ENCODE measurements around the gene EEFSEC. TPM values are rescaled to one million over a fixed set of nuclear protein-coding genes. Genes with fewer than 3 reads are reported as not detected.

The EEFSEC gene
- total RNA-seq, 2 experiments from 2014 or later = 17.7 to 25.3 TPM

- Histone ChIP-seq H3K4me2 (ENCODE audit: low read length) (no peak overlapping the region), H3K27ac (ENCODE audit: low read depth, low read length, poor library complexity, severe bottlenecking) (no peak overlapping the region), H4K20me1 (ENCODE audit: insufficient read depth, low read length) (no peaks in the 10 kb centered on the region), H3K36me3 (ENCODE audit: insufficient read depth, low read length) (no peaks in the 10 kb centered on the region), H2AFZ (ENCODE audit: low read length) (no peak overlapping the region), H3K9me2 (ENCODE audit: insufficient read depth, low read length) (no peaks in the 10 kb centered on the region), H3K4me1 (ENCODE audit: insufficient read depth, low read length, poor library complexity, severe bottlenecking) (peaks cover 8% of the 10 kb centered on the region), H3K9me3 (ENCODE audit: low read length) (no peaks in the 10 kb centered on the region), H3K79me2 (ENCODE audit: insufficient read depth, low read depth, low read length) (no peaks in the 10 kb centered on the region), H3K4me3 (ENCODE audit: low read depth, low read length, poor library complexity, severe bottlenecking) (no peak overlapping the region)
- TF ChIP-seq CTCF (conservative IDR thresholded peaks at IDR 0.05; ENCODE audit: low read length) = no peak
- TF ChIP-seq EZH2phosphoT487 (IDR thresholded peaks at IDR 0.05; ENCODE audit: borderline replicate concordance, low read depth, low read length) = no peak
- BruUV-seq (replicated peaks) = no TSS peak
- POLR2A ChIA-PET = no interaction called here
- intact Hi-C loops (cut with micrococcal nuclease; ENCODE audit: unreplicated experiment) = no loop called here
- DNase-seq (ENCODE audit: low spot score) = no peak
- CTCF ChIA-PET (ENCODE audit: unreplicated experiment) = no interaction called here
Measured at GRCh38 chr3:128343287-128344051, 190.2 kb downstream of the EEFSEC start.

- ChIA-PET POLR2A (no interaction called here), CTCF (ENCODE audit: unreplicated experiment) (no interaction called here)
- Histone ChIP-seq H3K79me2 (ENCODE audit: insufficient read depth, low read depth, low read length) (no peaks in the 10 kb centered on the region), H3K27ac (ENCODE audit: low read depth, low read length, poor library complexity, severe bottlenecking) (no peak overlapping the region), H2AFZ (ENCODE audit: low read length) (no peak overlapping the region), H3K4me2 (ENCODE audit: low read length) (no peak overlapping the region), H3K4me1 (ENCODE audit: insufficient read depth, low read length, poor library complexity, severe bottlenecking) (peaks cover 15% of the 10 kb centered on the region), H3K9me2 (ENCODE audit: insufficient read depth, low read length) (no peaks in the 10 kb centered on the region), H3K36me3 (ENCODE audit: insufficient read depth, low read length) (no peaks in the 10 kb centered on the region), H4K20me1 (ENCODE audit: insufficient read depth, low read length) (no peaks in the 10 kb centered on the region), H3K9me3 (ENCODE audit: low read length) (no peaks in the 10 kb centered on the region), H3K4me3 (ENCODE audit: low read depth, low read length, poor library complexity, severe bottlenecking) (no peak overlapping the region)
- no peak for DNase-seq (ENCODE audit: low spot score)
- TF ChIP-seq EZH2phosphoT487 (IDR thresholded peaks at IDR 0.05; ENCODE audit: borderline replicate concordance, low read depth, low read length) (no peak), CTCF (conservative IDR thresholded peaks at IDR 0.05; ENCODE audit: low read length) (no peak)
- intact Hi-C loops (cut with micrococcal nuclease; ENCODE audit: unreplicated experiment) = no loop called here
- no TSS peak for BruUV-seq (replicated peaks)
Measured at GRCh38 chr3:128344052-128344735, 190.9 kb downstream of the EEFSEC start.

GRCh38 chr3:128345196-128345595 is 191.9 kb downstream of the EEFSEC start:
- H4K20me1 ChIP-seq (ENCODE audit: insufficient read depth, low read length) = no peaks in the 10 kb centered on the region
- no peak overlapping the region for H3K4me3 ChIP-seq (ENCODE audit: low read depth, low read length, poor library complexity, severe bottlenecking)
- H3K9me3 ChIP-seq (ENCODE audit: low read length) = no peaks in the 10 kb centered on the region
- CTCF ChIA-PET (ENCODE audit: unreplicated experiment) = no interaction called here
- TF ChIP-seq CTCF (conservative IDR thresholded peaks at IDR 0.05; ENCODE audit: low read length) = no peak
- no peak for TF ChIP-seq EZH2phosphoT487 (IDR thresholded peaks at IDR 0.05; ENCODE audit: borderline replicate concordance, low read depth, low read length)
- POLR2A ChIA-PET = no interaction called here
- no peak for DNase-seq (ENCODE audit: low spot score)
- H3K4me2 ChIP-seq (ENCODE audit: low read length) = no peak overlapping the region
- intact Hi-C loops (cut with micrococcal nuclease; ENCODE audit: unreplicated experiment) = no loop called here
- peaks cover 18% of the 10 kb centered on the region for H3K4me1 ChIP-seq (ENCODE audit: insufficient read depth, low read length, poor library complexity, severe bottlenecking)
- no TSS peak for BruUV-seq (replicated peaks)
- H3K79me2 ChIP-seq (ENCODE audit: insufficient read depth, low read depth, low read length) = no peaks in the 10 kb centered on the region
- no peak overlapping the region for H2AFZ ChIP-seq (ENCODE audit: low read length)
- H3K36me3 ChIP-seq (ENCODE audit: insufficient read depth, low read length) = no peaks in the 10 kb centered on the region
- no peak overlapping the region for H3K27ac ChIP-seq (ENCODE audit: low read depth, low read length, poor library complexity, severe bottlenecking)
- H3K9me2 ChIP-seq (ENCODE audit: insufficient read depth, low read length) = no peaks in the 10 kb centered on the region

All from OCI-LY7 (cell line).